ENCODE data around the gene ACTL10. TPM values are rescaled to one million over a fixed set of nuclear protein-coding genes. Genes with fewer than 3 reads are reported as not detected.

The ACTL10 gene
- total and polyA plus RNA-seq, 11 donors = 0.13 to 1.1 (median 0.36) TPM

GRCh38 chr20:33709905-33710541 is 43.3 kb downstream of the ACTL10 start:
- intact Hi-C loops (cut with DNase I) = no loop called here
- Histone ChIP-seq H3K9me3 (no peaks in the 10 kb centered on the region), H3K27me3 (no peaks in the 10 kb centered on the region), H3K4me3 (no peak overlapping the region), H3K4me1 (no peaks in the 10 kb centered on the region), H3K27ac (no peak overlapping the region), H3K36me3 (peaks cover 0 to 75% (median 57%) of the 10 kb centered on the region in 9 donors)
- ATAC-seq (no peak), DNase-seq (no peak)
- TF ChIP-seq POLR2A (IDR thresholded peaks at IDR 0.05) = no peak
- no peak for TF ChIP-seq CTCF (IDR thresholded peaks at IDR 0.05)
- 84 to 90% (median 88%) methylated on average over 16 of the region's 16 CpGs for WGBS, 4 donors

- 73 to 85% (median 80%) methylated on average over 13 to 14 of the region's 14 CpGs for WGBS, 4 donors
- ATAC-seq (no peak), DNase-seq (no peak)
- no peaks in the 10 kb centered on the region for H3K9me3 ChIP-seq
- no peak overlapping the region for H3K4me3 ChIP-seq
- no peaks in the 10 kb centered on the region for H3K27me3 ChIP-seq
- H3K36me3 ChIP-seq = peaks cover 0 to 75% (median 57%) of the 10 kb centered on the region in 9 donors
- no peak overlapping the region for H3K27ac ChIP-seq
- TF ChIP-seq POLR2A (IDR thresholded peaks at IDR 0.05) = no peak
- TF ChIP-seq CTCF (IDR thresholded peaks at IDR 0.05) = no peak
- intact Hi-C loops (cut with DNase I) = no loop called here
- no peaks in the 10 kb centered on the region for H3K4me1 ChIP-seq
These were observed 44.1 kb downstream of the ACTL10 start for GRCh38 chr20:33710681-33711445.

GRCh38 chr20:33711446-33711738 is 44.6 kb downstream of the ACTL10 start:
- H3K27me3 ChIP-seq = no peaks in the 10 kb centered on the region
- ATAC-seq = no peak
- 78 to 95% (median 89%) methylated on average over 1 of the region's 1 CpG; no CpG with 5 or more reads in 1 of the 4 donors for WGBS, 4 donors
- H3K36me3 ChIP-seq = peaks cover 0 to 71% (median 54%) of the 10 kb centered on the region in 9 donors
- H3K4me1 ChIP-seq = no peaks in the 10 kb centered on the region
- H3K27ac ChIP-seq = no peak overlapping the region
- H3K4me3 ChIP-seq = no peak overlapping the region
- intact Hi-C loops (cut with DNase I) = no loop called here
- no peak for DNase-seq
- TF ChIP-seq CTCF (IDR thresholded peaks at IDR 0.05) (no peak), POLR2A (IDR thresholded peaks at IDR 0.05) (no peak)
- no peaks in the 10 kb centered on the region for H3K9me3 ChIP-seq

GRCh38 chr20:33713865-33714367 is 47.2 kb downstream of the ACTL10 start:
- TF ChIP-seq POLR2A (IDR thresholded peaks at IDR 0.05) (no peak), CTCF (IDR thresholded peaks at IDR 0.05) (no peak)
- Histone ChIP-seq H3K4me3 (no peak overlapping the region), H3K27ac (no peak overlapping the region), H3K9me3 (no peaks in the 10 kb centered on the region), H3K36me3 (peaks cover 0 to 51% (median 41%) of the 10 kb centered on the region in 9 donors), H3K4me1 (peaks cover 0 to 4% (median 2%) of the 10 kb centered on the region in 12 donors), H3K27me3 (no peaks in the 10 kb centered on the region)
- intact Hi-C loops (cut with DNase I) = no loop called here
- ATAC-seq (no peak), DNase-seq (no peak)
- WGBS, 4 donors = 91 to 93% (median 92%) methylated on average over 10 of the region's 10 CpGs
